Measurements from ENCODE around the gene PRKCA. TPM values are rescaled to one million over a fixed set of nuclear protein-coding genes. Genes with fewer than 3 reads are reported as not detected.

The PRKCA gene
- total RNA-seq, 2 experiments from 2014 or later, result 84.4 to 87.9 TPM

GRCh38 chr17:66746736-66747135 is 444.3 kb downstream of the PRKCA start:
- intact Hi-C loops (cut with micrococcal nuclease), result no loop called here
- no peaks in the 10 kb centered on the region for H3K9me3 Mint-ChIP-seq
- POLR2A ChIA-PET, result interaction anchor here (1.1 kb wide), 1 partner anchor 60 kb away, joined by 3 read pairs; no protein-coding TSS in a partner anchor
- CTCF ChIA-PET, result no interaction called here
- H3K4me3 Mint-ChIP-seq, result no peak overlapping the region
- TF ChIP-seq, protein P1, sequence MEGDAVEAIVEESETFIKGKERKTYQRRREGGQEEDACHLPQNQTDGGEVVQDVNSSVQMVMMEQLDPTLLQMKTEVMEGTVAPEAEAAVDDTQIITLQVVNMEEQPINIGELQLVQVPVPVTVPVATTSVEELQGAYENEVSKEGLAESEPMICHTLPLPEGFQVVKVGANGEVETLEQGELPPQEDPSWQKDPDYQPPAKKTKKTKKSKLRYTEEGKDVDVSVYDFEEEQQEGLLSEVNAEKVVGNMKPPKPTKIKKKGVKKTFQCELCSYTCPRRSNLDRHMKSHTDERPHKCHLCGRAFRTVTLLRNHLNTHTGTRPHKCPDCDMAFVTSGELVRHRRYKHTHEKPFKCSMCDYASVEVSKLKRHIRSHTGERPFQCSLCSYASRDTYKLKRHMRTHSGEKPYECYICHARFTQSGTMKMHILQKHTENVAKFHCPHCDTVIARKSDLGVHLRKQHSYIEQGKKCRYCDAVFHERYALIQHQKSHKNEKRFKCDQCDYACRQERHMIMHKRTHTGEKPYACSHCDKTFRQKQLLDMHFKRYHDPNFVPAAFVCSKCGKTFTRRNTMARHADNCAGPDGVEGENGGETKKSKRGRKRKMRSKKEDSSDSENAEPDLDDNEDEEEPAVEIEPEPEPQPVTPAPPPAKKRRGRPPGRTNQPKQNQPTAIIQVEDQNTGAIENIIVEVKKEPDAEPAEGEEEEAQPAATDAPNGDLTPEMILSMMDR (IDR thresholded peaks at IDR 0.05), result no peak
- peaks cover 31% of the 10 kb centered on the region for H3K36me3 Mint-ChIP-seq (ENCODE audit: low read depth)
- DNase-seq, result no peak
- no peak overlapping the region for H3K27ac Mint-ChIP-seq
- ATAC-seq, result no peak
- no peaks in the 10 kb centered on the region for H3K4me1 Mint-ChIP-seq (ENCODE audit: low read depth)
- H3K27me3 Mint-ChIP-seq, result no peaks in the 10 kb centered on the region

GRCh38 chr17:66747578-66748275 is 445.3 kb downstream of the PRKCA start:
- Mint-ChIP-seq H3K36me3 (ENCODE audit: low read depth) (peaks cover 28% of the 10 kb centered on the region), H3K27me3 (no peaks in the 10 kb centered on the region), H3K9me3 (no peaks in the 10 kb centered on the region), H3K27ac (no peak overlapping the region), H3K4me3 (no peak overlapping the region), H3K4me1 (ENCODE audit: low read depth) (no peaks in the 10 kb centered on the region)
- ChIA-PET CTCF (no interaction called here), POLR2A (interaction anchor here (1.1 kb wide), 1 partner anchor 59 kb away, joined by 3 read pairs; no protein-coding TSS in a partner anchor)
- DNase-seq (no peak), ATAC-seq (no peak)
- TF ChIP-seq, protein P1 (IDR thresholded peaks at IDR 0.05), result no peak
- intact Hi-C loops (cut with micrococcal nuclease), result no loop called here

GRCh38 chr17:66748578-66748977 is 446.2 kb downstream of the PRKCA start:
- intact Hi-C loops (cut with micrococcal nuclease), result no loop called here
- Mint-ChIP-seq H3K27me3 (no peaks in the 10 kb centered on the region), H3K27ac (no peak overlapping the region), H3K4me1 (ENCODE audit: low read depth) (no peaks in the 10 kb centered on the region), H3K9me3 (no peaks in the 10 kb centered on the region), H3K36me3 (ENCODE audit: low read depth) (peaks cover 28% of the 10 kb centered on the region), H3K4me3 (no peak overlapping the region)
- no peak for DNase-seq
- TF ChIP-seq, protein P1 (IDR thresholded peaks at IDR 0.05), result no peak
- POLR2A ChIA-PET, result no interaction called here
- no peak for ATAC-seq
- CTCF ChIA-PET, result no interaction called here

DNA sequence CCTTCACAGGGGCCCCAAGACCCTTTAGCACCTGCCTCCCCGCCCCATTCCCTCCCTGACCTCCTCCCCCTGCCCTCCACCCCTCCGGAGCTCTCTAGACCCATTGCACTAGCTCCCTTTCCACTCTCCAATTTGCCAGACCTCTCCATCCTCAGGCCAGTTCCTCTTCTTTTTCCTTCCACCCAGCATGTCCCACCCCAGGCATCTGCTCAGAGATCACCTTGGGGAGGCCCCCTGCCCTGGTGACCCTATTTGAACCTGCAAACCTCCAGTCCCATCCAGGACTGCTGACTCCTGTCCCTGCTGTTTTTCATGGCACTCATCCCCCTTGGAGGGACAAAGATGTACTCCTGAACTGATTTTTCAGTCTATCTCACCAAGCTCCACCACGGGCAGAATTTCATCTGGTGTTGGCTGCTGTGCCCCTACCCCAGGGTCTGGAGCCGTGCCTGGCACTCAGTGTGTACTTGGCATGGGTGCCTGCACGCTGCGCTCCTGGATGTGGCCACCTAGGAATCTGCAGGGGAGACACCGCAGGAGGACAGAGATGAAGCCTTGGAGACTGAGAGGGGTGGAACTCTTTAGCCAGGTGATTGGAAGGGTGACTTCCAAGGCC is 446.9 kb downstream of the PRKCA start:
- H3K27ac Mint-ChIP-seq, result no peak overlapping the region
- H3K27me3 Mint-ChIP-seq, result no peaks in the 10 kb centered on the region
- H3K9me3 Mint-ChIP-seq, result no peaks in the 10 kb centered on the region
- no peak for DNase-seq
- ATAC-seq, result no peak
- peaks cover 28% of the 10 kb centered on the region for H3K36me3 Mint-ChIP-seq (ENCODE audit: low read depth)
- POLR2A ChIA-PET, result no interaction called here
- H3K4me3 Mint-ChIP-seq, result no peak overlapping the region
- intact Hi-C loops (cut with micrococcal nuclease), result no loop called here
- CTCF ChIA-PET, result no interaction called here
- no peaks in the 10 kb centered on the region for H3K4me1 Mint-ChIP-seq (ENCODE audit: low read depth)
- TF ChIP-seq, protein P1 (IDR thresholded peaks at IDR 0.05), result no peak

GRCh38 chr17:66750116-66750515 is 447.7 kb downstream of the PRKCA start:
- Mint-ChIP-seq H3K9me3 (no peaks in the 10 kb centered on the region), H3K4me3 (no peak overlapping the region), H3K27ac (no peak overlapping the region), H3K27me3 (no peaks in the 10 kb centered on the region), H3K4me1 (ENCODE audit: low read depth) (no peaks in the 10 kb centered on the region), H3K36me3 (ENCODE audit: low read depth) (peaks cover 23% of the 10 kb centered on the region)
- TF ChIP-seq, protein P1 (IDR thresholded peaks at IDR 0.05), result no peak
- CTCF ChIA-PET, result no interaction called here
- no peak for ATAC-seq
- DNase-seq, result no peak
- POLR2A ChIA-PET, result no interaction called here
- intact Hi-C loops (cut with micrococcal nuclease), result no loop called here
